NCI-H446 (cell line): Measurements from ENCODE around the gene BOK.
"Not testable (repeated sequence)": the region's sequence is repeated elsewhere in the genome, so short reads cannot be mapped to it uniquely, and the experiment has no call there.

Experiments
- DNase-seq, 2 experiments: peaks; one replicate each; lab custom pipeline; 2025; lab: John Stamatoyannopoulos, UW

Gene BOK, protein sequence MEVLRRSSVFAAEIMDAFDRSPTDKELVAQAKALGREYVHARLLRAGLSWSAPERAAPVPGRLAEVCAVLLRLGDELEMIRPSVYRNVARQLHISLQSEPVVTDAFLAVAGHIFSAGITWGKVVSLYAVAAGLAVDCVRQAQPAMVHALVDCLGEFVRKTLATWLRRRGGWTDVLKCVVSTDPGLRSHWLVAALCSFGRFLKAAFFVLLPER

DNA sequence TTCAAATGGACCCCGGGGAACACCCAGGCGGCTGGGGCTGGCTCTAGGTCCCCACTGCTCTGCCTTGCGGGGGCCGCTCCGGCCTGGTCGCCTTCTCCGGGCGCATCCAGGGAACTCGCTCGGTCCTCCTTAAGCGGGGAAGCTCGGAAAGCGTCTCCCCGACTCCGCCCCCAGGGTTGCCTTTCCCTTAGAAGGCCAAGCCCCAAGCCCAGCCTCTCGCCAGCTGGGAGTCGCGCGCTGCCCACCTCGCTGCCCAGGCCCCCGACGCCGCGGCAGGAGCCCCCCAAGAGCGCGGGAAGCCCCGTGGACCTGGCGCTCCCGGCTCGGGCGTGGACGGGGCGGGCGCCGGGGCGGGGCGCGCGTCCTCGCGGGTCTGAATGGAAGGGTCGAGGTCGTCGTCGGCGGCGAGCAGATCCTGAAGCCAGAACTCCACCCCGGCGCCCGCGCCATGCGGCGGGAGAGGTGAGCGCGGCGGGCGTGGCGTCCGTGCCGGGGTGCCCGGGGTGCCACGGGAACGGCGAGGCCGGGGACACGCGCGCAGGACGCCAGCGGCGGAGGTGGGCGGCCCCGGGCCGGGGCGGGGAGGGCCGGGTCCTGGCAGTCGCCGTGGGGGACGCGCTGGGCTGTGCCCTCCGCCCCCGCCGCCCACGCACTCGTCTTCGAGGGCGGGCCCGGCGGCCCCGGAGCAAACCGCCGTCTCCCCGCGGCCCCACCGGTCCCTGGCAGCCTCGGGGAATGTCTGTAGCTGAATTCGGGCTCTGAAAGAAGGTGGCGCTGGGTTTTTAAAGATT is at the start of gene BOK:
BOK (plus strand) TSS at position 214 of the 791 bp plus-strand sequence. CDS start 739 bp downstream, outside the sequence.
- no peak for DNase-seq

DNA sequence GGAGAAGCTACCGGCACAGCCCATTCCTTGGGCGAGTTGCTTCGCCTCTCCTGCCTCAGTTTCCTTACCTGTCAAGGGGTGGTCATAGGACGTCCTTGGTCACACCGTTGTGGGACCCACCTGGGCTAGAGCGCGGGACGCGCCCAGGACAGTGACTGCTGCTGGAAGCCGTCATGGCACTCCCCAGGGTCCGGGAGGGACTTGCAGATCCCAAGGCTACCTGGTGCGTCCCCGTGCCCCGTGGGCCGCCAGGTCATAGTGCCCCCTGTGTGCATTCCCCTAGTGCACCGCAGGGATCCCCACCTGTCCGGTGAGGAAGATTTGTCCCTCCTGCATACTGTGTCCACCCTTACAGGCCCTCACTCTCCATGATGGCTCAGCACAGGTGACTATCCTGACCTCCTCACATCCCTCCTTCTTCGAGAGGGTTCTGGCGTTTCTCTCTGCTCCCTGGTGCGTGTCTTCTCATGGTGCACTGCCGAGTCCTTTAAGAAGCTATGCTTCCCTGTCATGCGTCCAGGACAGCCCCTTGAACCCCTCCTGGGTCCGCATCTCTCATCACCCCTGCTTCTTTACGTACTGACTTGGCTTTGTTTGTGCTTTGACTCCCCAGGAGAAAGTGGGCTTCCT is 49.3 kb upstream of the BOK start:
- no peak for DNase-seq

DNA sequence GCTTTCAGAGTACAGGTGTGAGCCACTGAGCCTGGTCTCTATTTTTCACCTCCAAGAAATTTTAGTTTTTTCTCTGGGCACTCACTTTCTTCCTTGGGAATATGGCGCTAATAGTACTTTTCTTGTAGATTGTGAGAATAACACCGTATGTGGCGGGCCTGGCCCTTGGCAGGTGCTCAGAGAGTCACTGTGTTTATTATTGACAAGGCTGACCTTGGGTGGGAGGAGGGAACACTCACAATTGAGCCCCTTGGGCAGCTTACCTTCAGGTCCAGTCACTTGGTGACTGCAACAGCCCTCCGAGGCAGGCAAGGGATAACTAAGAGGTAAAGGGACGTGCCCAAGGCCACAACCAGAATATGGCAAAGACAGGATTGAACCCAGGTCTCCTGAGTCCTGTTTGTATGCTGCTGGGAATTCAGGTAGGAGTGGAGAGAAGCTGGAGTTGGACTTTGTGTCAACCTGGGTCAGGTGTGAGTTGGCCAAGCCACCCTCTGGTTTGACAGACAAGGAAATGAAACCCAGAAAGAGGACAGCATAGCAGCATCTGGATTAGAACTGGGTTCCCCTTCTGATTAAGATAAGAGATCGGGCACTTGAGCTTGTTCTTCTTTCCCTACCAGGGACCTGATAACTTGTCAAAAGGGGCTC is 47.3 kb upstream of the BOK start:
- DNase-seq, result no peak

DNA sequence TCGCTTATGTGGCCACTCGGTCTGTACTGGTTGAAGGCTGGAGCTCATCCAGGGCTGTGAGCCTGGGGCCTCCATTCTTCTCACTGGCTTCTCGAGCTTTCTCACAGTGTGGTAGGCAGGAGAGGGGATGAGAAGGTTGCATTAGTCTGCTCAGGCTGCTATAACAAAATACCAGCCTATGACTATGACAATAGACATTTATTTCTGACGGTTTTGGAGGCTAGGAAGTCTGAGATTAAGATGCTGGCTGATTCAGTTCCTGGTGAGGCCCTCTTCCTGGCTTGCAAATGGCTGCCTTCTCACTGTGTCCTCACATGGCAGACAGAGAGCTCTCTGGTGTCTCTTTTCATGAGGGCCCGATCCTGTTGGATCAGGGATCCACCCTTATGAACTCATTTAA is 44.0 kb upstream of the BOK start:
- DNase-seq, result no peak

DNA sequence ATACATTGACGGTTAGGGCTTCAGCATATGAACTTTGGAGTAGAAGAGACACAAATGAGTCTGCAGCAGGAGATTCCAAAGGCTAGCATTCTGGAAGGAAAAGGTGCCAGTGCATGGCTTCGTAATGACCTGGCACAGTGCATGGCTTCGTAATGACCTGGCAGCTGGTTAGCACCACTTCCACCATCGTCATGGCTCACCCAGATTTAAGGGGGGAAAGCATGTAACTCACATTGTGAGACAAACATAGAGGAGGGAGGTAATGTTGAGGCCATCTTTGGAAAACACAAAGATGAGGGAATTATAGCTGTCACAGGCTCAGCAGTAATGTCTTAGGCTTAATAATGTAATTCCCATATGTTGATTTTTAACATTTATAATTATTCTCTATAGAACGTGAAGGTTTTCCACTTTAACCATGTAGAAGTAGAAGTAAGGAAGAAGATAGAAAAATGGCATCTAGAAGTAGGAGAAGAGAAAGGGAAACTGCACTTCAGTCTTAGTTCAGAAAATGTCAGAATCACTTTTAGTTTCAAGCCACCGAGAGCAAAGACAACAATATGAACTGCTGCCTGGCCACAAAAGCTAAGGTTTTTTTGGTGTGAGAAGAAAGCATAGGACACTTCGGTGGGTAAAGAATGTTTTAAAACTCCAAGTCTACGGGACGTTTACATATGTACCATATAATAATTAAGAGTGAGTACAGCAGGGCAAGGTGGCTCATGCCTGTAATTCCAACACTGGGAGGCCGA is 43.4 kb upstream of the BOK start:
- no peak for DNase-seq

DNA sequence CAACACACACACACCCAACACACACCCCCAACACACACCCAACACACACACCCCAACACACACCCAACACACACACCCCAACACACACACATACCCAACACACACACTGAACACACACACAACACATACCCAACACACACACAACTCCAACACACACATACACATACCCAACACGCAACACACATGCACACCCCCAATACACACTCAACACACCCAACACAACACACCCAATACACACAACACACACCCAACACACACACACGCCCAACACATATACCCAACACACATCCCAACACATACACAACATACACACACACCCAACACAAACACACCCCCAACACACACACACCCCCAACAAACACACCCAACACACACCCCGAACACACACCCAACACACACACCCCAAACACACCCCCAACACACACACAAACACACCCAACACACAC is 42.0 kb upstream of the BOK start:
- no peak for DNase-seq

DNA sequence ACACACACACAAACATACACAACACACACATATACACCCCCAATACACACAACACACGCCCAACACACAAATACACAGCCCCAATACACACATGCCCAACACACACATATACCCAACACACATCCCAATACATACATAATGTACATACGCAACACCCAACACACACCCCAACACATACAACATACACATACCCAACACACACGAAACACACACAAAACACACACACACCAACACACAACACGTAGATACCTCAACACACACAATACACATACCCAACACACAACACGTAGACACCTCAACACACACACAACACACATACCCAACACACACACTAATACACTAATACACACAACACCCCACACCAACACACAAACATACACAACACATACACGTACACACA is 41.2 kb upstream of the BOK start:
- DNase-seq, result no peak

DNA sequence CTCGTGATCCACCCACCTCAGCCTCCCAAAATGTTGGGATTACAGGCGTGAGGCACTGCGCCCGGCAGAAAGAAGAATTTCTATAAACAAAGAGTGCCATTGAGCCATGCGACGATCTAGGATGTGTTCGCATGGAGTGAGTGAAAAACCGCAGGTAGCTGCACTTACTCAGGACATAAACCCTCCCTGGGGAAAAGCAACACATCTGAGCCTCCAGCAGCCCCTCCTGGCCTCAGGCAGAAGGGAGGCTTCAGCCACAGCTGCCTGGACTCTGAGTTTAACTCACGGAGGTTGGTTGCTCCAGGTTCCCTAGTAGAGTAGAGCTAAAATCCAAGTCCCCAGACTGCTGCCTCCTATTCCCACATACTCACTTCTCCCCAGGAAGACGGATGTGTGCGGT is 38.9 kb upstream of the BOK start:
- no peak for DNase-seq

DNA sequence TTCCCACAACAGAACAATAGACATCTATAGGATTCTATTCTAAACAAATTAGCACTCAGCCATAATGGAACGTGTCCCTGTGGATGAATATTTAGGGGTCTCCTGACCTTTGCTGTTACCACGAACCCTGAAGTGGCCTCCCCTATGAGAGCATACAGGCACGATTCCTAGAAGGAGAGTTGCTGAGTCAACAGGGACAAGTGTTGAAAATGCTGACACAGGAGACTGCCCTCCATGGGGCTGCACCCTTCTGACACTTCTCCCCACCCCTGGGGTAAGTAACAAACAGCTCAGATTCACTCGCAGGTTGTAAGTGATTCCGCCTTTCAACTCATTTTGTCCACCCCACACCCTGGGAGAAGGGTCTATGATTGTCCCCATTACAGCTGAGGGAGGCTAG is 36.1 kb upstream of the BOK start:
- DNase-seq, result no peak

DNA sequence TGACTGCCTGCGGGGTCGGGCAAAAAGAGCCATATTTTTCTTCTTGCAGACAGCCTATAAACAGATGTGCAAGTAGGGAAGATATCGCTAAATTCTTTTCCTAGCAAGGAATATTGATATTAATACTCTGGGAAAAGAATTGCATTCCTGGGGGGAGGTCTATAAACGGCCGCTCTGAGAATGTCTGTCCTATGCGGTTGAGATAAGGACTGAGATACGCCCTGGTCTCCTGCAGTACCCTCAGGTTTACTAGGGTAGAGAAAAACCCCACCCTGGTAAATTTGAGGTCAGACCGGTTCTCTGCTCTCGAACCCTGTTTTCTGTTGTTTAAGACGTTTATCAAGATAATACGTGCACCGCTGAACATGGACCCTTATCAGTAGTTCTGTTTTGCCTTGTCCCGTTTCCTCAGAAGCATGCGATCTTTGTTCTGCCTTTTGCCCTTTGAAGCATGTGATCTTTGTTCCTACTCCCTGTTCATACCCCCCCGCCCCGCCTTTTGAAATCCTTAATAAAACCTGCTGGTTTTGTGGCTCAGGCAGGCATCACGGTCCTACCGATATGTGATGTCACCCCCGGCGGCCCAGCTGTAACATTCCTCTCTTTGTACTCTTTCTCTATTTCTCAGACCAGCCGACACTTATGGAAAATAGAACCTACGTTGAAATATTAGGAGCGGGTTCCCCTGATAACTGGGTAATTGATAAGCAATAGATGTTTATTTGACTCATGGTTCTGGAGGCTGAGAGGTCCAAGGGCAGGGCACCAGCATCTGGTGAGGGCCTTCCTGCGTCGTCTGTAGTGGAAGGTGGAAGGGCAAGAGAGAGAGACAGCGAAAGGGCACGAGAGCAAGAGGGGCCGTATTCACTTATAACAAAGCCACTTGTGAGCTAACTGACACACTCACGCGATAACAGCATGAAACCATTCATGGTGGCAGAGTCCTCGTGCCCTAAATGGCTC is 32.4 kb upstream of the BOK start:
- DNase-seq, result not testable (repeated sequence)

DNA sequence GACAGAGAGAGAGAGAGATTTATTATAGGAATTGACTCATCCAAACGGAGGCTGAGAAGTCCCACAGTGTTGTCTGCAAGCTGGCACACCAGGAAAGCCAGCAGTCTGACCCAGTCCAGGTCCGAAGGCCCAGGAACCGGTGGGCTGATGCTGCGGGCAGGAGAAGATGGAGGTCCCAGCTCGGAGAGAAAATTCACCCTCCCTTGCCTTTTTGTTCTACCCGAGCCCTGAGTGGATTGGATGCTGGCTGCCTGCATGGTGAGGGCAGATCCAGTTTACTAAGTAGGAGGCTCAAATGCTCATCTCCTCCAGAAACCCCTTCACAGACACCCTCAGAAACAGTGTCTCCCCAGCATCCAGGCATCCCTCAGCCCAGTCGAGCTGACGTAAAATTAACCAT is 28.0 kb upstream of the BOK start:
- DNase-seq, result no peak

DNA sequence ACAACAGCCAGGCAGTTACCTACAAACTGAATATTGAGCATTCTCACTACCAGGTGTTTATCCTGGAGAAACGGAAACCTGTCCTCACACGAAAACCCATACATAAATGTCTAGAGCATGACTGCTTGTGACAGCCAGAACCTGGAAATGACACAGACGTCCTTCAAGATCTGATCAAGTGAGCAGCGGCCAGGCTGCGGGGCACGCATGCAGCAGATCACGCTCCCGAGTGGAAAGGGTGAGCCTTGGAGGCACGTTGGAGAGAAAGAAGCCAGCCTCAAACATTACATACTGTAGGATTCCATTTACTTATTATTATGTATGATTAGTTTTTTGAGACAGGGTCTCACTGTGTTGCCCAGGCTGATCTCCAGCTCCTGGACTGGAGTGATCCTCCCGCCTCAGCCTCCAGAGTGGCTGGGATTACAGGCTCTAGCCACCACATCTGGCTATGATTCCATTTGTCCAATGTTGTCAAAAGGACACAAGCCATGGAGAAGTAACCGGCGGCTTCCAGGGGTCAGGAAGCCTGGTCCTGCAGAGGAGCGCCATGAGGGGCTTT is 27.3 kb upstream of the BOK start:
- DNase-seq, result no peak

DNA sequence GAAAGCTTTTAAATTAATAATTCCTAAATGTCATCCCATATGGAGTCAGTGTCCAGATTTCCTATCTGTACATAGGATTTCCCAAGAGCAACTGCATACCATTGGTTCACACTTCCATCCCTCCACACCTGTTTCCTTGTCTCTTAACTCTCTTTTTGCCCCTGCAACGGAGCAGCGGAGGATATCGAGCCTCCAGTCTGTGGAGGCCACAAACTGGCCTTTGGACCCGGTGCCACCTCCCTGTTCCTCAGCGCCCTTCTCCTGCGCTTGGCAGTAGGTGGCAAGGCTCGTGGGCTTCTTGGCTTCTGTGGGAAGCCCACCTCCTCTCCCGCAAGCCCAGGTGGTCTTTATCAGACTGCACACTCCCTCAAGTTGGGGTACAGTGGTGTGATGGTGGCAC is 26.4 kb upstream of the BOK start:
- no peak for DNase-seq

DNA sequence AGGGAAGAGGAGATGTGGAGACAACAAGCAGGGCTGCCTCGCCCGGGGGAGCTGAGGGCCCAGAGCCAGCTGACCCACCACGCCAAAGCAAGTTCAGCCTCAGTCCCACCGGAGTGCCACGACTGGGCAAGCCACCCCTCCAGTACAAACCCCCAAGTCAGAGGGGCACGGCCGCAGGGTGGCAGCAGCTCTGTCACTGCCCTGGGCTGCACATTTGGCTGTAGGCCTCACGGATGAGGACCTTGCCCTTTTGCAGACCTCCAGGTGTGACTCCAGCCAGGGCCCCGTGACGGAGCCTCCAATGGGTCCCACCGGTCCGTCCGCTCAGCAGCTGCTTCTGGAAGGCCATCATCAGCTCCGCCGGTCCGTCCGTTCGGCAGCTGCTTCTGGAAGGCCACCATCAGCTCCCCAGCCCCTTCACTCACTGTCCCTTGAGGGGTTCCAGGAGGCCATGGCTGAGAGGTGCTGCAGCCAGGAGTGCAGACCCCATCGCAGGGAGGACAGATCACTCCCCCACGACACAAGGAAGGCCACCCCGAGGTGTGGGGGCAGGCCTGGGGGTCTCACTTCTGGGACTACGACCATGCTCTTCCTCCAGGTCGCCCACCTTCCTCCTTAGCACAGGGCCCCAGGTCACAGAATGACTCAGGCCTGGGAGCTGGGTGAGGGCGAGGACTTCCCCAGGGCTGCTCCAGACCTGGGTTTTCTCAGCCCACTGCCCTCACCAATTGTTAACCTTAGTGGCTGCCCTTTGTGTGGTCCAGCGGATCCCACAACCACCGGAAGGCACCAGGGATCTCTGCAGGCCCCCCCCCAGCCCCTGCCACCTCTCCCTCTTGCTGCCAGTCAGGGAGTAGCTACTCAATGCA is 25.6 kb upstream of the BOK start:
- DNase-seq, result no peak

DNA sequence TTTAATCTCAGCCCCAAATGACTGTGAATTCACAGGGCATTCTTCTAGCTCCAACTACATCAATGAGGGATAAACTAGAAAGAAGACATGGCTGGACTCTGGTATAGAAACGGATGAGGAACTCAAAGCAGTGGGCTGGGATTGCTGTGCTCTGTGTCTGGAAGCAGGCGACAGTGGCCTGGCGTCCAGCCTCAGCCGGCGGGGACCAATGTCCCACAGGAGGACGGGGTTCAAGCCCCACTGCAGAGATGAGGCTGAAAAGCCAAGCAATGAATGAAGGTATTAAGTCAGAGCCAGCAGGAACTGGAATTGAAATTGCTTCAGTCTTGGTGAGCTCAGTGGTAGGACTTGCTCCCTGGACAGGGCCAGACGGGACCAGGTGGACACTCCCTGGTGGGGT is 24.3 kb upstream of the BOK start:
- DNase-seq, result no peak

DNA sequence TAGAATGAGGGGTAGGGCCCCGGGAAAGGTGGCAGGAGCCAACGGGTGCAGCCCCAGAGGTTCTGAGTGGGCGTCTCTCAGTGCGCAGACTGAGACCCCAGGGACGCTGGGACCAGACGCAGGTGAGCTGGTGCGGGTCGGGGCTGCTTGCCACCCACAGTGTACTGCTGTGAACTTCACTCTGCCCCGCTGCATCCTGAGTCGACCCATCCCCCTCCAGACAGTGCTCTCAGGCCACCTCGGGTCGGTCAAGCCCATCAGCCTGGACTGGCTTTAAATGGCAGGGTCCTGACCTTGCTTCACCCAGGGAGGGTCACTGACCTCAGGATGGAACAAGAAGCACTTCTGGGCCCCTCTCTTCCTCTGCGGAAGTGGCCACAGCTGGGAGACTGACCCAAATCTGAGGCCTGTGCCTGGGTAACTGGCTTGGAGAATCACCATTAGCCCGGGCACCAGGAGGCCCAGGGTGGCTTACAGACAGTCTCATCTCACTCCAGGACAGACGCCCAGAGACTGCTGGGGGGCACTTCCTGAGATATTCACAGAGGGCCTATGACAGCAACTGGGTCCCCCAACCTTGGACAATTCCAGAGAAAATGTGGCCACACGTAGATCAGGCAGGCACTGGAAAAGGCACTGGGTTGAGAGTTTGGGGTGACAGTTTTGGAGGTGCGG is 23.7 kb upstream of the BOK start:
- DNase-seq, result no peak

DNA sequence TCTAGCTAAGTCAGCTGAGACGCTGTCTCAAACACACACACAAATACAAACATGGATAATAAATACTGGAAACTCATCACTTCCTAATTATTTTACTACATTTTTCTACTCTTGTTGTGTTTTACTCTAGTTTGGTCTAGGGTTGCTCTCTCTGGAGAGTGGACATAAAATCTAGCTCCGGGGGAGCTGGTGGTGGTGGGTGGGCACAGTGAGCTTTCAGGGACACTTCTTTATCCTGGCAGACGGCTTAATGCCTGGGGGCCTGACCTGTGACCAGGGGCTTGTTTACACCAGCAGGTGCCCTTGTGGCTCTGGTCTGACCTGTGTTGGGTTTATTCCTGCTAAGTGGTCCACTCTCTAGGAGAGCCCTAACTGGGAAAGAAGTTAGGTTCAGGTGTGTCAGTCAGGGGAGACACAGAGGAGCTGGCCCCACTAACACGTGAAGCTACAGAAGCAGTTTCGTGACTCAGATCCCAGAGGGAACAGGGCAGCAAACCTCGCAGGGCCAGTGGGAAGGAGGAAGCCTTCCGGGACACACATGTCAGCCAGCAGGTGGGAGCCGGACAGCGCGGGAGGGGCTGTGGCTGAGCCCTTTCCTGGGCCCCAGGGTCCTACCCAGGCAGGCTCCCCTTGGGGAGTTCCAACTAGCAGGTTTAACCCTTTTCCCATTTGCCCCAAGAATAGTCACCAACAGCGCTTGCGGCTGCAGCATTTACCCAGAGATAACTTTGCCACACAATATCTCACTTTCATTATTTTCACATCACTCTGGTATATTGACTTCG is 22.5 kb upstream of the BOK start:
- no peak for DNase-seq
